HUES48 (cell line): ENCODE data around the gene TF.

Experiments used
- H3K27ac ChIP-seq: one replicate; pipeline ENCODE4 v1.7.0; 2013; ENCODE audit warnings: low read depth, low read length, inconsistent platforms
- H3K27me3 ChIP-seq: 2 replicates; pipeline ENCODE4 v1.6.1; 2013; ENCODE audit warnings: mild to moderate bottlenecking, low read length; ENCODE audit not compliant: control insufficient read depth, insufficient read depth
- H3K36me3 ChIP-seq: 2 replicates; pipeline ENCODE4 v1.6.1; 2013; ENCODE audit warnings: low read length; ENCODE audit not compliant: control insufficient read depth, insufficient read depth
- H3K4me1 ChIP-seq: 2 replicates; pipeline ENCODE4 v1.6.1; 2013; ENCODE audit warnings: mild to moderate bottlenecking, low read length; ENCODE audit not compliant: control insufficient read depth, insufficient read depth
- H3K4me3 ChIP-seq: 2 replicates; pipeline ENCODE4 v1.5.1; 2013; ENCODE audit warnings: mild to moderate bottlenecking, low read depth, low read length
- H3K9ac ChIP-seq: 2 replicates; pipeline ENCODE4 v1.6.1; 2013; ENCODE audit warnings: mild to moderate bottlenecking, low read depth, low read length, moderate library complexity
- H3K9me3 ChIP-seq: 2 replicates; pipeline ENCODE4 v1.6.1; 2013; ENCODE audit warnings: low read length; ENCODE audit not compliant: control insufficient read depth, insufficient read depth

The TF gene

GRCh38 chr3:133756716-133757694 lies 10.8 kb downstream of the TF start:
- no peaks in the 10 kb centered on the region for H3K36me3 ChIP-seq
- no peak overlapping the region for H3K4me3 ChIP-seq
- no peak overlapping the region for H3K27ac ChIP-seq
- no peaks in the 10 kb centered on the region for H3K27me3 ChIP-seq
- no peak overlapping the region for H3K9ac ChIP-seq
- no peaks in the 10 kb centered on the region for H3K9me3 ChIP-seq
- H3K4me1 ChIP-seq, result peaks cover 18% of the 10 kb centered on the region

- Histone ChIP-seq H3K4me1 (peaks cover 18% of the 10 kb centered on the region), H3K27ac (no peak overlapping the region), H3K9me3 (no peaks in the 10 kb centered on the region), H3K4me3 (no peak overlapping the region), H3K27me3 (no peaks in the 10 kb centered on the region), H3K36me3 (no peaks in the 10 kb centered on the region), H3K9ac (no peak overlapping the region)
These were observed 11.7 kb downstream of the TF start for GRCh38 chr3:133757701-133758567.

- Histone ChIP-seq H3K9ac (no peak overlapping the region), H3K27me3 (no peaks in the 10 kb centered on the region), H3K27ac (no peak overlapping the region), H3K4me1 (peaks cover 18% of the 10 kb centered on the region), H3K9me3 (no peaks in the 10 kb centered on the region), H3K36me3 (no peaks in the 10 kb centered on the region), H3K4me3 (no peak overlapping the region)
These were observed 12.4 kb downstream of the TF start for GRCh38 chr3:133758568-133758928.

- Histone ChIP-seq H3K4me3 (no peak overlapping the region), H3K9me3 (no peaks in the 10 kb centered on the region), H3K9ac (no peak overlapping the region), H3K4me1 (peaks cover 18% of the 10 kb centered on the region), H3K27me3 (no peaks in the 10 kb centered on the region), H3K36me3 (no peaks in the 10 kb centered on the region), H3K27ac (no peak overlapping the region)
These were observed 13.0 kb downstream of the TF start for GRCh38 chr3:133758964-133759739.

GRCh38 chr3:133759740-133760305 lies 13.6 kb downstream of the TF start:
- H3K27ac ChIP-seq, result no peak overlapping the region
- no peaks in the 10 kb centered on the region for H3K27me3 ChIP-seq
- H3K9me3 ChIP-seq, result no peaks in the 10 kb centered on the region
- no peak overlapping the region for H3K9ac ChIP-seq
- peaks cover 18% of the 10 kb centered on the region for H3K4me1 ChIP-seq
- no peaks in the 10 kb centered on the region for H3K36me3 ChIP-seq
- H3K4me3 ChIP-seq, result no peak overlapping the region

GRCh38 chr3:133760916-133761315 lies 14.7 kb downstream of the TF start:
- Histone ChIP-seq H3K9ac (no peak overlapping the region), H3K4me3 (no peak overlapping the region), H3K36me3 (no peaks in the 10 kb centered on the region), H3K4me1 (peaks cover 18% of the 10 kb centered on the region), H3K9me3 (no peaks in the 10 kb centered on the region), H3K27me3 (no peaks in the 10 kb centered on the region), H3K27ac (no peak overlapping the region)

- Histone ChIP-seq H3K9me3 (no peaks in the 10 kb centered on the region), H3K27ac (no peak overlapping the region), H3K4me1 (peaks cover 18% of the 10 kb centered on the region), H3K9ac (no peak overlapping the region), H3K4me3 (no peak overlapping the region), H3K27me3 (no peaks in the 10 kb centered on the region), H3K36me3 (no peaks in the 10 kb centered on the region)
These were observed 15.7 kb downstream of the TF start for GRCh38 chr3:133761605-133762484.

GRCh38 chr3:133762539-133762938 lies 16.3 kb downstream of the TF start:
- no peak overlapping the region for H3K4me3 ChIP-seq
- H3K9me3 ChIP-seq, result no peaks in the 10 kb centered on the region
- H3K4me1 ChIP-seq, result peaks cover 14% of the 10 kb centered on the region
- H3K27ac ChIP-seq, result no peak overlapping the region
- H3K36me3 ChIP-seq, result no peaks in the 10 kb centered on the region
- H3K9ac ChIP-seq, result no peak overlapping the region
- H3K27me3 ChIP-seq, result no peaks in the 10 kb centered on the region

- Histone ChIP-seq H3K4me3 (no peak overlapping the region), H3K9ac (no peak overlapping the region), H3K27ac (no peak overlapping the region), H3K36me3 (no peaks in the 10 kb centered on the region), H3K4me1 (peaks cover under 1% of the 10 kb centered on the region), H3K9me3 (no peaks in the 10 kb centered on the region), H3K27me3 (no peaks in the 10 kb centered on the region)
These were observed 17.8 kb downstream of the TF start for GRCh38 chr3:133763797-133764683.
